ENCODE measurements around the gene IRX4. TPM values are rescaled to one million over a fixed set of nuclear protein-coding genes. Genes with fewer than 3 reads are reported as not detected.
A peak's percentile ranks its signal among the peaks of the same experiment; 100 is the strongest.

The IRX4 gene
- total and polyA plus RNA-seq, 9 of the 15 experiments (the other 6 are each of a cell fraction or from before 2014, with no cell fraction given), result not detected

- Histone ChIP-seq H3K36me3 (ENCODE audit: control insufficient read depth, insufficient read depth, low read length) (peaks cover 44% of the 10 kb centered on the region; the same call in 2 of the 3 replicates), H3K9ac (ENCODE audit: insufficient read depth in 1 of 2, low read depth in 2 of 2, low read length in 2 of 2) (peak overlapping the region in 1 of 2 experiments; percentile 69; a peak in 1 of 4 replicates), H3K4me3 (no peak overlapping the region), H3K4me2 (ENCODE audit: insufficient read depth, low read length) (no peak overlapping the region), H3K4me1 (replicated peaks in 1 of 2; ENCODE audit: control insufficient read depth in 2 of 2, insufficient read depth in 2 of 2, low read length in 2 of 2) (peaks cover 0 to 23% of the 10 kb centered on the region in 2 experiments; a peak in 2 of 5 replicates), H3K9me1 (ENCODE audit: control insufficient read depth, insufficient read depth, low read length) (no peaks in the 10 kb centered on the region), H3K27ac (ENCODE audit: extremely low read depth, low read depth, low read length) (no peak overlapping the region), H3K9me3 (replicated peaks; ENCODE audit: control insufficient read depth, insufficient read depth, low read depth, low read length) (no peaks in the 10 kb centered on the region), H4K20me1 (replicated peaks; ENCODE audit: control insufficient read depth, insufficient read depth, low read length) (peaks cover 10% of the 10 kb centered on the region; the same call in 1 of the 2 replicates), H2AFZ (ENCODE audit: low read depth, low read length) (0 out of 2 replicates have a peak overlapping the region, but pooled peaks have one; percentile 47), H3K79me2 (ENCODE audit: control insufficient read depth, insufficient read depth, low read length) (no peaks in the 10 kb centered on the region), H3K27me3 (ENCODE audit: control insufficient read depth in 2 of 2, insufficient read depth in 2 of 2, low read length in 2 of 2) (peaks cover 5 to 21% of the 10 kb centered on the region in 2 experiments; a peak in 3 of 5 replicates)
- in situ Hi-C loops (cut with MboI) (no loop called here), intact Hi-C loops (cut with micrococcal nuclease) (no loop called here)
- peak; percentile 40 to 64 (median 58) for DNase-seq (ENCODE audit: extremely low read depth in 1 of 4, low spot score in 3 of 4)
- ChIA-PET CTCF (ENCODE audit: low intra/inter-chr PET ratio) (no interaction called here), POLR2A (interaction anchor here (0.7 to 1.5 kb wide), 2 partner anchors 13 to 45 kb away, joined by 3 to 5 read pairs; no protein-coding TSS in a partner anchor)
- no TSS peak for BruUV-seq (replicated peaks)
- TF ChIP-seq TEAD2 (tag; IDR thresholded peaks at IDR 0.05) (no peak), POLR2G (IDR thresholded peaks at IDR 0.05; ENCODE audit: low read depth, low read length) (0 out of 2 replicates have a peak, but pooled peaks have one; percentile 22), SAFB (IDR thresholded peaks at IDR 0.05; ENCODE audit: borderline replicate concordance, low read depth, low read length) (peak; percentile 37; the same call in 1 of the 2 replicates), GTF2F1 (IDR thresholded peaks at IDR 0.05; ENCODE audit: low read depth, low read length) (no peak), NRF1 (conservative IDR thresholded peaks at IDR 0.05 in 1 of 2, IDR thresholded peaks at IDR 0.05 in 1 of 2) (peak; percentile 57 to 64)
- peak; percentile 91 for ATAC-seq
- WGBS (ENCODE audit: insufficient coverage, low coverage, missing lambda C conversion rate), result 61% methylated on average over 23 of the region's 39 CpGs
- peak; percentile 29 for FAIRE-seq
Observed at GRCh38 chr5:1827886-1828397, 54.8 kb downstream of the IRX4 start.

Other genes with a start within 250 kb of the IRX4 start
- gene MRPL36, start 83.1 kb downstream of the IRX4 start, total RNA-seq (2014; rRNA removed), result 120 and 124 TPM in 2 replicates
- gene MRPL36, start 83.1 kb downstream of the IRX4 start, total RNA-seq (2014; rRNA removed; fragmentation: Illumina TruSeq; extraction: Trizol), result 78.3 and 79.2 TPM in 2 replicates
- gene MRPL36, start 83.1 kb downstream of the IRX4 start, total RNA-seq (2015; rRNA removed; fragmentation: Illumina TruSeq; extraction: Trizol), result 98.6 and 111 TPM in 2 replicates
- 99.7 and 108 TPM in 2 replicates for gene MRPL36, start 83.1 kb downstream of the IRX4 start, total RNA-seq (2021)
- gene MRPL36, start 83.1 kb downstream of the IRX4 start, polyA plus RNA-seq (2011; rRNA removed), result 126 and 153 TPM in 2 replicates
- 120 and 123 TPM in 2 replicates for gene MRPL36, start 83.1 kb downstream of the IRX4 start, polyA plus RNA-seq (2014; fragmentation: Illumina TruSeq; extraction: Trizol)
- 100 to 1,000 TPM; 550 to 557 TPM for gene MRPL36, start 83.1 kb downstream of the IRX4 start, polyA plus RNA-seq (2014; fragmentation: Nextera tagmentation; extraction: Ambion mirVana)
- 184 and 199 TPM in 2 replicates for gene MRPL36, start 83.1 kb downstream of the IRX4 start, polyA plus RNA-seq (2014; rRNA removed)
- 187 and 258 TPM in 2 replicates for gene NDUFS6, start 81.5 kb downstream of the IRX4 start, total RNA-seq (2014; rRNA removed)
- gene NDUFS6, start 81.5 kb downstream of the IRX4 start, total RNA-seq (2014; rRNA removed; fragmentation: Illumina TruSeq; extraction: Trizol), result 61.1 and 77.0 TPM in 2 replicates
- gene NDUFS6, start 81.5 kb downstream of the IRX4 start, total RNA-seq (2015; rRNA removed; fragmentation: Illumina TruSeq; extraction: Trizol), result 154 and 169 TPM in 2 replicates
- 97.2 and 104 TPM in 2 replicates for gene NDUFS6, start 81.5 kb downstream of the IRX4 start, total RNA-seq (2021)
- gene NDUFS6, start 81.5 kb downstream of the IRX4 start, polyA plus RNA-seq (2011; rRNA removed), result 52.7 and 54.7 TPM in 2 replicates
- gene NDUFS6, start 81.5 kb downstream of the IRX4 start, polyA plus RNA-seq (2014; fragmentation: Illumina TruSeq; extraction: Trizol), result 73.1 and 114 TPM in 2 replicates
- 10 to 100 TPM; 36.1 to 67.5 TPM for gene NDUFS6, start 81.5 kb downstream of the IRX4 start, polyA plus RNA-seq (2014; fragmentation: Nextera tagmentation; extraction: Ambion mirVana)
- gene NDUFS6, start 81.5 kb downstream of the IRX4 start, polyA plus RNA-seq (2014; rRNA removed), result 238 and 291 TPM in 2 replicates

Data from K562 (cell line).